HL-60 (cell line): ENCODE results near the gene LYPLAL1.

ENCODE experiments used
- DNase-seq, 2 experiments: peaks; one replicate each; pipeline ENCODE4 v3.0.0-alpha.2; 2010 to 2020; ENCODE audit warnings: low read depth in 1 of 2, low spot score in 1 of 2
- H3K27ac ChIP-seq: fragments of 250-450 bp; sonication (Bioruptor Pico); replicated peaks from 2 replicates; pipeline ENCODE4 v1.5.1; 2020; ENCODE audit warnings: mild to moderate bottlenecking, moderate library complexity
- H3K27me3 ChIP-seq: fragments of 250-450 bp; sonication (Bioruptor Pico); 2 replicates; pipeline ENCODE4 v1.5.1; 2021; ENCODE audit warnings: mild to moderate bottlenecking, moderate library complexity; ENCODE audit not compliant: insufficient read depth, poor library complexity, severe bottlenecking
- H3K4me3 ChIP-seq: replicated peaks from 2 replicates; pipeline ENCODE4 v1.5.1; 2011; ENCODE audit warnings: mild to moderate bottlenecking, control low read depth, low read length; ENCODE audit not compliant: insufficient read depth
- GABPA ChIP-seq: IDR thresholded peaks from 2 replicates; pipeline ENCODE4 v1.6.1; 2012; ENCODE audit warnings: low read depth
- POLR2AphosphoS5 ChIP-seq: IDR thresholded peaks from 2 replicates; pipeline ENCODE4 v1.6.1; 2012; ENCODE audit warnings: low read depth
- SPI1 ChIP-seq: IDR thresholded peaks from 2 replicates; pipeline ENCODE4 v1.6.1; 2012; ENCODE audit warnings: low read depth, mild to moderate bottlenecking, borderline replicate concordance
- TF ChIP-seq, protein P1 (sequence below): IDR thresholded peaks from 2 replicates; pipeline ENCODE4 v1.6.1; 2012; ENCODE audit warnings: low read depth; ENCODE audit not compliant: insufficient replicate concordance
- TF ChIP-seq, protein P2 (sequence below): IDR thresholded peaks from one replicate; pipeline ENCODE4 v1.5.1; 2011; ENCODE audit warnings: low read length, control low read depth, inconsistent platforms; ENCODE audit not compliant: insufficient read depth

LYPLAL1 gene

DNA sequence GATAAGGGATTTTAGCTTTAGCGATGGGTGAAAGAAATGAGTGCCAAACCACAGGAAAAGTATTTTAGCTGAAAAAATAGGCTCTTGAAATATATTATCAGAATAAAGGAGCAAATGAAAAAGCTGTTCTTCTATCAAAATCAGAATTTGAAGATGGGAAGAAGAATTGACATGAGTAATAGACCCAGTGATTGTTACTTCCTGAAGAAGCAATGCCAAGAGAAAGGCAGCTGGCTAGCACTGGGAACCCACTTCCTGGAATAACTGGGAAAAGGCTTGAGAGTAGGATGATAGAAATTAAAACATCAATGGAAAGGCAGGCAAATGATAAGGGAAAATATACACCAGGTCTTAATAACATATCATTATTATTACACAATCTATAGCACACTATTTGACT, 29.9 kb upstream of the LYPLAL1 start:
- no peak for DNase-seq
- TF ChIP-seq SPI1 (no peak), POLR2AphosphoS5 (no peak), GABPA (no peak)
- TF ChIP-seq, protein P1, sequence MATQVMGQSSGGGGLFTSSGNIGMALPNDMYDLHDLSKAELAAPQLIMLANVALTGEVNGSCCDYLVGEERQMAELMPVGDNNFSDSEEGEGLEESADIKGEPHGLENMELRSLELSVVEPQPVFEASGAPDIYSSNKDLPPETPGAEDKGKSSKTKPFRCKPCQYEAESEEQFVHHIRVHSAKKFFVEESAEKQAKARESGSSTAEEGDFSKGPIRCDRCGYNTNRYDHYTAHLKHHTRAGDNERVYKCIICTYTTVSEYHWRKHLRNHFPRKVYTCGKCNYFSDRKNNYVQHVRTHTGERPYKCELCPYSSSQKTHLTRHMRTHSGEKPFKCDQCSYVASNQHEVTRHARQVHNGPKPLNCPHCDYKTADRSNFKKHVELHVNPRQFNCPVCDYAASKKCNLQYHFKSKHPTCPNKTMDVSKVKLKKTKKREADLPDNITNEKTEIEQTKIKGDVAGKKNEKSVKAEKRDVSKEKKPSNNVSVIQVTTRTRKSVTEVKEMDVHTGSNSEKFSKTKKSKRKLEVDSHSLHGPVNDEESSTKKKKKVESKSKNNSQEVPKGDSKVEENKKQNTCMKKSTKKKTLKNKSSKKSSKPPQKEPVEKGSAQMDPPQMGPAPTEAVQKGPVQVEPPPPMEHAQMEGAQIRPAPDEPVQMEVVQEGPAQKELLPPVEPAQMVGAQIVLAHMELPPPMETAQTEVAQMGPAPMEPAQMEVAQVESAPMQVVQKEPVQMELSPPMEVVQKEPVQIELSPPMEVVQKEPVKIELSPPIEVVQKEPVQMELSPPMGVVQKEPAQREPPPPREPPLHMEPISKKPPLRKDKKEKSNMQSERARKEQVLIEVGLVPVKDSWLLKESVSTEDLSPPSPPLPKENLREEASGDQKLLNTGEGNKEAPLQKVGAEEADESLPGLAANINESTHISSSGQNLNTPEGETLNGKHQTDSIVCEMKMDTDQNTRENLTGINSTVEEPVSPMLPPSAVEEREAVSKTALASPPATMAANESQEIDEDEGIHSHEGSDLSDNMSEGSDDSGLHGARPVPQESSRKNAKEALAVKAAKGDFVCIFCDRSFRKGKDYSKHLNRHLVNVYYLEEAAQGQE: no peak
- TF ChIP-seq, protein P2, sequence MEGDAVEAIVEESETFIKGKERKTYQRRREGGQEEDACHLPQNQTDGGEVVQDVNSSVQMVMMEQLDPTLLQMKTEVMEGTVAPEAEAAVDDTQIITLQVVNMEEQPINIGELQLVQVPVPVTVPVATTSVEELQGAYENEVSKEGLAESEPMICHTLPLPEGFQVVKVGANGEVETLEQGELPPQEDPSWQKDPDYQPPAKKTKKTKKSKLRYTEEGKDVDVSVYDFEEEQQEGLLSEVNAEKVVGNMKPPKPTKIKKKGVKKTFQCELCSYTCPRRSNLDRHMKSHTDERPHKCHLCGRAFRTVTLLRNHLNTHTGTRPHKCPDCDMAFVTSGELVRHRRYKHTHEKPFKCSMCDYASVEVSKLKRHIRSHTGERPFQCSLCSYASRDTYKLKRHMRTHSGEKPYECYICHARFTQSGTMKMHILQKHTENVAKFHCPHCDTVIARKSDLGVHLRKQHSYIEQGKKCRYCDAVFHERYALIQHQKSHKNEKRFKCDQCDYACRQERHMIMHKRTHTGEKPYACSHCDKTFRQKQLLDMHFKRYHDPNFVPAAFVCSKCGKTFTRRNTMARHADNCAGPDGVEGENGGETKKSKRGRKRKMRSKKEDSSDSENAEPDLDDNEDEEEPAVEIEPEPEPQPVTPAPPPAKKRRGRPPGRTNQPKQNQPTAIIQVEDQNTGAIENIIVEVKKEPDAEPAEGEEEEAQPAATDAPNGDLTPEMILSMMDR: no peak
- no peak overlapping the region for H3K27ac ChIP-seq

DNA sequence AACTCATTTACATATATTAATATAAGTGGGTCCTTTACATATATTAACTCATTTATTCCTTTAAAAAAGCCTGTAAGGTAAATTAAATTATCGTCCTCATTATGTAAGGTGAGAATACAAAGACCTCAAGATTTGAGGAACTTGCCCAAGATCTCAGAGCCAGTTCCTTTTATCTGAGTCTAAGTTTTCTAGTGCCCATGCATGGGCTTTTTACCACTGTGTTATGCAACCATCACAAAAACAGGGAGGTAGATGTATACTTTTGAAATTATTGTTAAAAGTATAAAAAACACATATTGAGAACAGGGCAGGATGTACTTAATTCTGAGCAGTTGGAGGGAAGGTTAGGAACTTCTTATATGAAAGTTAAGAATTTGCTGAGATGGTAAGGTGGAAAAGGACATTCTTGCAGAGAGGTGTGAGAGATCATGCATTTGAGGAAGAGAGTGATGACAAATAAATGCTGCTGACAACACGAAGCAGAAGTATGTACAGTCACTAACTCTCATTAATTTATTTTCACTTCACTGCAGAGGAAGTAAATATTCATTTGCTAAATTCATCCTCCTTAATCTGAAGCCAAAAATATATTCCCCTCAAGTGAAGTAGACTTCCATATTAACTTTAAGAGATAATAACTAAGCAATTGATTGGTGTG, 28.9 kb upstream of the LYPLAL1 start:
- peak overlapping the region; percentile 49 for H3K27ac ChIP-seq
- H3K27me3 ChIP-seq: no peaks in the 10 kb centered on the region
- peak in 1 of 2 experiments; percentile 80 for DNase-seq
- H3K4me3 ChIP-seq: no peak overlapping the region
- TF ChIP-seq GABPA: no peak
- peak; percentile 91 for TF ChIP-seq SPI1
- TF ChIP-seq, protein P1: no peak
- TF ChIP-seq, protein P2: no peak

More for the DNA sequence above, 29.9 kb upstream of the LYPLAL1 start:
- Histone ChIP-seq H3K27me3 (no peaks in the 10 kb centered on the region), H3K4me3 (no peak overlapping the region)

DNA sequence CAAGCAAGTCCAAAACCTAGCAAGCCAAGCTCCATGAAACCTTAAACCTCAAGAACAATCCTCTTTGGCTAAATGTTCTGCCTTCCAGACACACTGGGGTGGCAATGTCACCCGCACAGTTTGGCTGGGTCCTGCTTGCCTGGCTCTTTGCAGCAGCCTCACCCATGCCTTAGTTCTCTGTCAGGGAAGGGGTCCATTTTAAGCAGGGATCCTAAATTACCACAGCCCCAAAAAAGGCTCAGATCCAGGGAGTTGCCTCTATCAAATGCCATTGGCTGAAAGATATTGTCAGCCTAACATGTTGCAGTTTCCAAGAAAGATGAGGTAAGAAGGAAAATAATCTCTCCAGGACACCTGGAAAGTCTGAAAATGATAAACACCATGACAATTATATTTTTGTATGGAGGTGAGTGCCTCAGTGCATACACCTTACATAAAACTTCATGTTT, 26.1 kb upstream of the LYPLAL1 start:
- no peak for TF ChIP-seq POLR2AphosphoS5
- TF ChIP-seq, protein P1: no peak
- TF ChIP-seq, protein P2: no peak
- TF ChIP-seq SPI1: no peak
- TF ChIP-seq GABPA: no peak
- Histone ChIP-seq H3K27me3 (no peaks in the 10 kb centered on the region), H3K4me3 (no peak overlapping the region), H3K27ac (no peak overlapping the region)
- no peak for DNase-seq
